HG02970 (cell line): ENCODE data around the gene TSPOAP1.

Source experiments
- ATAC-seq: cut with Tn5 transposase; IDR thresholded peaks from one replicate; pipeline ENCODE4 v1.9.1; 2021; ENCODE audit warnings: mild to moderate bottlenecking, moderate library complexity, moderate number of reproducible peaks; ENCODE audit not compliant: unreplicated experiment, low FRiP score

TSPOAP1 gene

DNA sequence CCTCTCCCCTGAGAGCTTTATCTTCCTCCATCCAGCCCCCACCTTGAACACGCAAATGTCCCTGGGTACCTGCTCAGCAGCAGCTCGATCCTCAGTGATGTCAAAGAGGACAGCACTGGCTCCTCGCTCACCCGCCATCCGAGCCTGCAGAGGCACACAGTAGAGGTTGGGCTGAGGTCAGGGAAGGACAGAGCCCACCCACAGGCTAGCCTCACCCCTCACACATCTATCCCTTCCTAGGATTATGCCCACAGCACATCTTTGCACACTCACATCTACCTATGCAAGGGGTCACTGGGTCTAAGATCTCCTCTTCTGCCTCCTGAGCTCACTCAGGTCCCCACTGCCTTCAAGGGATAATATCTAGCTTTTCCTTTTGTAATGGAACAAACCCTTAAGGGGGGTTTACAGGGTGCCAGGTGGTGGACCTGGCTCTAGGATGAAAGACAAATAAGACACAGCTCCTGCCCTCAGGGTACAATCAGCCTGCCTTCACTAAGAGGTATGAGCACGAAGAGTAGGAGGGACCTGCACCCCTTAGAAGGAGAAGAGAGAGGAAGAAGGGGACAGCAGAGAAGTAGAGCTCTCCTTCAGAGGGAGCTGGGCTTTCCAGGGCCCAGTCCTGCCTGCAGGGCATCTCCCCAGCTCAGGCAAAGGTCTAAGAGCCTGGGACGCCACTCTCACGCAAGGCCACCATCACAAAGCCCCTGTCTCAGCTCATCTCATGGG lies 35.0 kb upstream of the TSPOAP1 start:
- no peak for ATAC-seq

DNA sequence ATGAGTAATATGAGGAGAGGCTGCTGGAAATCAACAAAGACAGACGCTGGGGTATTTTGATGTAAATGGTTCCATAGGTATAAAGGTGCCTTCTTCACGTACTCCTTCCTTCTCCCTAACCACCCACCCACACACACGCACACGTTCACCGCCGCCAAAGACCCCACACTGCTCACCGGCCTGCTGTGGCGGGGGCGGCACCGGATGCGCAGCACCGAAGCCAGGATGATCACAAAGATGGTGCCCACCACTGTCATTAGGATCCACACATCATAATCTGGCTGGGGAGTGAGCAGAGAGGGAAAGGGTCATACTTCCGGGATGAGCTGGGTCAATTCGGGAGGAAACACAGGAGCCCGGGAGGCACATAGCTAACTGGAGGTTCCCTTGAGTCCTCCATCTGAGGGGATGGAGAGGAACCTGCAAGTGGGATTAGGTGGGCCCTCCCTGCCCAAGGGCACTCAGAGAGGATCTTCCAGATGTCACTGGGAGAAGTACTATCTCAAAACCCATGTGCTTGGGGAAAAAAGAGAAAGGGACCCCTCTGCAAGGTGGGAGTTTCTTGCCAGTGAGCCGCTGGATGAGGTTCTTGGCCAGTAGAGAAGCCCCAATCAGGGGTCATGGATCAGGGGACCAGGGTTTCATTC lies 33.9 kb upstream of the TSPOAP1 start:
- ATAC-seq: no peak

DNA sequence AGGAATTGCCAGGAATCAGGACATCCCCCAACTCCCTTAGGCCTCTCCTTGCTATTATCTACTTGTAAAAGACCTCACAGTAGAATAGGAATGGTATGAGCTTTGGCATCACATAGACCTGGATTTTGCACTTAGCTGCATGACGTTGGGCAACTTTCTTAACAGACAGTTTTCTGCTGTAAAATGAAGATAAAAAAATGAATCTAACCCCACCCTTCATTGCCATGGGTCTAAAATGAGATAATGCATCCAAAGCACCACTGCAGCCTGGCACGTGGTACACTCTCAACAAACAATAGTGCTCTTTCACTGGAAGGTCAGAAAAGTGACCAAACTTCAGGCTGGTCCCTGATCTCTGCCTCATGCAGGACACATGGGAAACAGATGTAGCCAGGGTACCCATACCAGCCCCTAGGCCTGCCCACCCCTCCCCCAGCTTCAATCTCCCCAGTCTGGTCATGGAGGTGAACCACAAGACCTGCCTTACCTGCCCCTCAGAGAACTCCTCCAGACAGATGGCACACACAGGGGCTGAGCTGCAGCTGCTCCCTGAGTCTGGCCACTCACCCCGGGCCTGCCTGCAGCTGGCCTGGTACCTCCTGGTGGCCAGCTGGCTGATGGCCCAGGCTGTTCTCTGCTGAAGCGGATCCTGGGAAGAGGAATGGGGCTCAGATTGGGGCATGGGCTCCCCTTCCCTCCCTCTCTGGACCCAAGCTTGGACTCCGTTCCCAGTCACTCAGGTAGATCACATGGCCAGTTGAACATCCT lies 31.9 kb upstream of the TSPOAP1 start:
- ATAC-seq: no peak

DNA sequence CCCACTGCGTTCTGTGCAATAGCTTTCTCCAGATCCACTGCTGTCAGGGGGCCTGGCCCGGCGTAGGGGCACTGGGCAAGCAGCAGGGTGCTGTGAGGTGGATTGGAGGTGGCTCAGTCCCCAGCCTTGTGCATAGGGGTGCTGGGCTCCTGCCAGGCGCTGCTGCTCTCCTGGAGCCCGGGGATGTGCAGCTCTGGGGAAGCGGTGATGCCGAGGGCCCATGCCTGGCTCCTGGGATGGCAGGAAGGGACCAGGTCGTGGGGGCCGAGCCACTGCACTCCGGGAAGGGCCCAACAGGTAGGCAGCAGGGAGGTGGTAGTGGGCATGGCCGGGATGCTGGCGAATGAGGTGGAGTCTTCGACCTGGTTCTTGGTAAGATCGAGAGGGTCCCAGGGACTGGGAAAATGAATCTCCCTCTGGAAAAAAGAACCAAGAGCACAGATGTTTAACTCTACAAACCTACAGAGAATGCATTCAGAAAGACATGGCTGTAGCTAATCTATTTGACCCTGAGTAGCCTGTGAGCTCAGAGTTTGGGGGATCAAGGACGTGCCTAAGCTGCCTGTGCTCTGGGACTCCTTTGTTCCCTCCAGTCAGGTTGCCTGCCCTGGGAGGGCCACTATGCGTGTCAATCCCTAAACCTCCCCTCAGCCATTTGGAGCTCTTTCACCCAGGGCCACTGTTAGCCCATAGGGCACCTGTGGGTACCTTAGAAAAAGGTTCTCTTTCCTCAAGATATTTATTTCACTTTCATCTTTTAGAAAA lies 30.0 kb upstream of the TSPOAP1 start:
- ATAC-seq: no peak

DNA sequence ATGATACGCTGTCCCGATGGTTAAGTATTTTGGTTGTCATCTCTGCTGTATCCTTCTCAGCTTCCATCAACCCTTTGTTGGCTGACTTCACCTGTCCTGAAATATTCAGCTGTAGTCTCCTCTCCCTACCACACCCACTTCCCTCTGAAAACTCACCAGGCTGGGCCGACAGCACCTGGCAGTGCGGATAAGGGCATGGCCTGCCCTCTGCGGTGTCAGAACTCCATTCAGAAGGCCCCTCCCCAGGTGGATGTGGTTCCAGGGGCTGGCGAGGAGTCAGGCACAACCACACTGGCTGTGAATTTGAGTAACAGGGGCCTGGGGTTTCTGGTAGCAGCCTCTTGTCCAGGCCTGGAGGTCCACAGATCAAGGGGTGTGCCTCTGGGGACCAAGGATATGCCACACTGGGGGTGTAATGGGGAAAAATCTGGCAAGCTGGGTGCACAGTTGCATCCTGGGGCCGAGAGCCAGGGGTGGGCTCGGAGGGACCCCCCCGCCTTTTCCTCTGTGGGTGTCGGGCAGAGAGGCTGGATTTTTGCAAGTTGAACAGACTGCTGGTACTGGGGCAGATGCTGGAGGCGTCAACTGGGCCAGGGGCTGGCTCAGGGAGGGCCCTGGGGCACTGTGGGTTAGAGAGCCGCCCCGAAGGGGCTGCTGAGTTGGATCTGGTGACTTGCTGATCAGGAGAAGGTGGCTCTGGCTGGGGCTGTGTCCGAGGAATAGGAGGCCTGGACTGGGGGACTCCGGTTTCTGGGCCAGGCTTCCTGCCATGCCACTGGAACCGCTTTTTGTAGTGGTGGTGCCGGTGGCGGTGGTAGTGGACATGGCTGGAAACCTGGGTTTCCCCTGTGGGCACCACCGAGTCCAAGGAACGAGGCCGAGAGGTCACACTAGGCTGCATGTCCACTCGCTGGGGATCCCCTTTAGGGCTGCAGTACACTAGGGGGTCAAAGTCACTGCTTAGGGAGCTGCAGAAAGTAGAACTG lies 29.0 kb upstream of the TSPOAP1 start:
- no peak for ATAC-seq

DNA sequence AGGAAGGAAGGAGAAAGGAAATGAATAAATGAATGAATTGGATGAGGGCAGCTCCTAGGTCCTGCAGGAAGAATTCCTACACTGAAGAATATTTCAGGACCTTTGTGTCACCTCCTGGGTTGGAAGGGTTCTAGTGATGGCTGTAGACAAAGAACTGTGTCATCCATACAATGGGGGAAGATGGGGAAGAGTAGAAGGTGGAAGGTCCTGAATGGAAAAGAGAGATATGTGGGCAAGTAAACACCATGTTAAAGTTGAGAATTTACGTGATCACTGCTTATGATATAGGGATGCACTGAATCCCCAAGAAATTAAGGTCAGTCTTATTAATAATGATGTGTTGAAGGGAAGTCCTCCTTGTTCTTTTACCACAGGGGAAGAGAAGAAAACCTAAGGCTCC lies 27.6 kb upstream of the TSPOAP1 start:
- ATAC-seq: no peak

DNA sequence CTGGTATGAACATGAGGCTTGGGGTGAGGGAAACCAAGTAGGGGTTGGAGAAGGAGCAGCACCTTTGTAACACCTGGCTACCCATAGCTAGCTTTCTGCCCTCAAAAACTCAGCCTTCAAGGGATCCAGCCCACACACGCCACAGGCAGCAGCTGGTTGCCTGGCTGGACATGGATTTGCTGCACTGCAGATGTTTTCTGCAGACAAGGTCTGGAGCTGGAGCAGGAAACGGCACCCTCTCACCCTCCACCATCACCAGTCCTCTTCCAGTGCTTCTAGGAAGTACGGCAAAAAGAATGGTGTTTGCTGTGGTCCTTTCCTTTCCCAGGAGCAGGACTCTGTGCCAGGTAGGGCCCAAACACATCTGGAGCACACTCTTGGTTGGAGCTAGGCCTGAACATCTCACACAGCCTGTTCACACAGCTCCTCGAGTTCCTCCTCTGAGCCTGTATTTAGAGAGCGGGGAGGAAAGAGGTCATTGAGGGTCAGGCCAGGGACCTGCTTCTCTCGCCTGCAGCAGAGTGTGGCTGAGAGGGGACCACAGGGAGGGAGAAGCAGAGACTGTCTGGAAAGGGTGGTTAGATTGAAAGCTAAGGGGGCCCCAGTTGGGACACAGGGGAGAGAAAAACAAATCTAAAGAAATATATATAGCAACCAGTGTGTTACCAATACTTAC lies 26.1 kb upstream of the TSPOAP1 start:
- no peak for ATAC-seq

DNA sequence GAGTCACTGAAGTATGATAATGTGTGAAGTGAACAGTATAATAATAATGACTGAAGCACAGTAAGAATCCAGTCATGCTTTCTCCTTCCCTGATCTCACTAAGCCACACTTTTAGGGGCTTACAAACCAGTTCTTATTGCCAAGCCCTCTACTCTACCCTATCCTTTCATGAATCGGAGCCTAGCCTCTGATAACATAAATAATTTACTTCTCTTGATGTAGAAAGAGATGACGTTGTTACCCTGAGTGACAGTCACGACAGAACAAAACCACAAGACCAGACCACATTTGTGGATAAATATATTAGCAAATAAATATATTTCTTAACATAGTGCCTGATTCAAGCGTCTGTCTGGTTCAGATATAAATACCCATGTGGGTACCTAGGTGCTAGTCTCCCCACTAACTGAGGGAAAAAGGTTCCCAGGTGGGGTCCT lies 24.8 kb upstream of the TSPOAP1 start:
- no peak for ATAC-seq

DNA sequence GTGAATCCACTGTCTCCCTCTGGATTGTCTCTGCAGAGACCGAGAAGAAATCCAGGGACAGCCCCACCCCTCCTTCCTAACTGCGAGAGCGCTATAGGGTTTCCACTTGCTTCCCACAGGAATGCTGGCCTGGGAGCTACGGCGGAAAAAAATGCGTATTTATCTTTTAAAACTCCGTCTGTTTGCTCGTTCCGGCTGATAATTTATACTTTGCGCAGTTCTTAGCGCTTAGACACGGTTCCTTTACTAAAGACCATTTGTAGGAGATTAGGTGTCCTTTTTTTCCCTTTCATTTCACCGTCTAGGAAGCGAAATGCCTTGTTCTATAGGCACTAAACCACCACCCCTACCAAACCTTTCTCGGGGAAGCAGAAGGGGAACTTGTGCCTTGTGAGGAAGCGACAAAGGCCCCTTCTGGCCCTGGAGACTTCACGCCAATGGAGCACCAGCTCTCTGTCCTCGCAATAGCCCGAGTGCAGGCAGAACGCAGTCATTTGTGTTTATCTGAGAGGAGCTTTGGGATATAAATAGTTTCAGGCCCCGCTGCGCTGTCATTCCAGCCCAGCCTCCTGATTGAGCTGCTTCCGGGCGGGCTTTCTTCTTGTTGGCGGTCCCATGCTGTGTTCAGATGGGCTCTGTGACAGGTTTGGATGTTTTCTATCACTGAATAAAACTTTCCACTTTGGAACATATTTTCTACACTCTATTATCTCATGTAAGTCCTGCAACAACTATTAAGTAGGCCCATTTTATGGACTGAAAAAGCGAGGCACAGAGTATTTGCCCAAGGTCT lies 24.2 kb upstream of the TSPOAP1 start:
- no peak for ATAC-seq

DNA sequence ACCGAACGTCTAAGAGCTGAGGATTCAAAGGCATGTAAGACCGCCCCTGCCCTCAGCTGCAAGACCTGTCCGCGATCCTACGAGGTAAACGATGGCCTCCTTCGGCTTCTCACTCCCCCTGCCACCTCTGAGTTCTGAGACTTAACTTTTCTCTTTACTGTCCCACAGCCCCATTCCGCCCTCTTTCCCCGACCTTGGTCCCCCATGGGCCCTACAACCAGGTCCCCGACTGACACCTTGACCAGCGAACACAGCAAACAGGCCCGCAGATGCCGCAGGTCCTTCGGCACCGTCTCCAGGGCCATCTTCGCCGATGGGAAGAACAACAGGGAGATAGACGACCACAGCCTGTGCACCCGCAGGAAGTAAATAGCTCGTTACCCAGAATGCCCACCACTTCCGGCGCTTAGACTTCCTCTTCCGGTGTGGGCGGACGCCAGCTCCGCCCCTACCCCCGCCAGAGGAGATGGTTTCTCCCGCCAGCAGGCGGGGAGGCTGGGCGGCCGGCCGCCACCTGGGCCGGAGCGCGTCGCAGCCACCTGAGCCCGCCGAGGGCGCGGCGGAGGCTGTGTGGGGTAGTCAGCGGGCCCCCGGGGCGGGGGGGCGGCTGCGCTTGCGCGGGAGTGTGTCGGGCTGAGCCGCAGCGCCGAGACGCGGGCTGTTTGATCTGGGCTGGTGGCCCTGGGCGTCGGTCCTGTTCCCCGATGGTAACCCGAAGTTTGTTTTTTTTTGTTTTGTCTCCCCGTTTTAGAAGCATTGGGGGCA lies 23.4 kb upstream of the TSPOAP1 start, which contains the start of gene SUPT4H1:
SUPT4H1 (minus strand) TSS at position 371 of the 765 bp plus-strand sequence; CDS start at position 305, 66 bp downstream.
- peak; percentile 91 for ATAC-seq

DNA sequence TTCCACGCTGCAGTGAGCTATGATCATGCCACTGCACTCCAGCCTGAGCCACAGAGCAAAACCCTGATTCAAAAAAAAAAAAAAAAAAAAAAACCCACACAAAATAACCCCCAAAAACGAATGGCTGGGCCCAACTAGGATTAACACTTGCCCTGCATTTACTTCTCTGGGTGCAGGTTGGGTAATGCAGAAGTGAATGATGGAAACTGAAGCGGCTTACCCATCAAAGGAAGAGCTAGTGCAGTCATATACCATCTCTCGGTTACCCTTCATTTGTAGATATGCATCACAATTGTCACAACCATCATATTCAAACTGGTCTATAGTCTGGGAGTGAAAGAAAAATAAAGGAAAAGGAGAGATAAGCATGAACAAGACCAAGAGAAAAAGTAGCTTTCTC lies 22.6 kb upstream of the TSPOAP1 start:
- ATAC-seq: no peak

DNA sequence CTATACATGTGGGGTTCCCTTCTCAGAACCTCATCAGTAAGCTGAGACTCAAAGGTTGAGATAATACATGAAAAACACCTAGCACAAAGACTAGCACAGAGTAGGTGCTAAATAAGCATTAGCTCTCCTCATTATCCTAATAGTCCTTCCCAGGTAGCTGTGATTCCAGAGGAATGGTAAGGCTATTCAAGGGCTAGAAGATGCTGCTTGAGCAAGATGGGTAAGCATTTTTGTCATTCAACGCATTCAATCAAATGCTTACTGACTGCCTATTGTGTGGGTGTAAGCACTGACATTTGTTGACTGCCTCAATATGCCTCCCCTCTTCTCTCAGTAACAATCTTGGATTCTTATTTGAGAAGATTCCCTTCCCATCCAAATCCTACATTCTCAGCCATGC lies 19.4 kb upstream of the TSPOAP1 start:
- ATAC-seq: no peak

DNA sequence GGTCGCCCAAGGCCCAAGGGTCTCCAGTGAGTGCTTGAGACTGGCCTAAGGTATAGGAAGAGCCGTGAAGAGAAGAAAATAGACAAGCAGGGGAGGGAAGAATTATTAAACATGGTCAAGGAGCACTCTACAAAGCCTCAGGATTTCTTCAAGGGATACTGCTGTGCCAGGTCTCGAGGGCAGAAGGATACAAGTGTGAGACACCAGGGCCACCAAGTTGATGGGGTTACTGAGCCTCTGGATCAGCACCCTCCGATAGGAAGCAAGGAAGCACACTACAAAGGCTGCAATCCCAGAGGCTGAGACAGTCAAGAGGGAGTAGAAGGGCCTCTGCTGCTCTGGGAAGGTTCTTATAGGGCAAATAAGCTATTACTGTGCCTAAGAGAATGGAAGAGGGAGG lies 16.9 kb upstream of the TSPOAP1 start:
- ATAC-seq: no peak

DNA sequence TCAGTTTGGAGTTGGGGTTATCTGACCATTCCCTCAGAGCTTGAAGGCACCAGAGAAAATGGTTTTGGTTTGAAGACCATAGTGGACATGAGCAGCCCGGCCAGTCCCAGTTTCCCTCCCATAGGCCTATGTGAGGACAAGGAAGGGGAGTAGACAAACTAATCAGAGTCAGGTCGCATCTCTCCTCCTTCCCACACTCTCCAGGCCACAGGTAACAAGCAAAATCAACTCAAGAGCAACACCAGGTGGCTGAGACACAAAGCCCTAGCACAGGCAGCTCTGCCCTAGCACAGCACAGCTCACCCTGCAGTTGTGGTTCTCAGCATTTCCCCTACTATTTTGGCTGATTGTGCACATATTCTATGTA lies 16.2 kb upstream of the TSPOAP1 start:
- ATAC-seq: peak; percentile 34

DNA sequence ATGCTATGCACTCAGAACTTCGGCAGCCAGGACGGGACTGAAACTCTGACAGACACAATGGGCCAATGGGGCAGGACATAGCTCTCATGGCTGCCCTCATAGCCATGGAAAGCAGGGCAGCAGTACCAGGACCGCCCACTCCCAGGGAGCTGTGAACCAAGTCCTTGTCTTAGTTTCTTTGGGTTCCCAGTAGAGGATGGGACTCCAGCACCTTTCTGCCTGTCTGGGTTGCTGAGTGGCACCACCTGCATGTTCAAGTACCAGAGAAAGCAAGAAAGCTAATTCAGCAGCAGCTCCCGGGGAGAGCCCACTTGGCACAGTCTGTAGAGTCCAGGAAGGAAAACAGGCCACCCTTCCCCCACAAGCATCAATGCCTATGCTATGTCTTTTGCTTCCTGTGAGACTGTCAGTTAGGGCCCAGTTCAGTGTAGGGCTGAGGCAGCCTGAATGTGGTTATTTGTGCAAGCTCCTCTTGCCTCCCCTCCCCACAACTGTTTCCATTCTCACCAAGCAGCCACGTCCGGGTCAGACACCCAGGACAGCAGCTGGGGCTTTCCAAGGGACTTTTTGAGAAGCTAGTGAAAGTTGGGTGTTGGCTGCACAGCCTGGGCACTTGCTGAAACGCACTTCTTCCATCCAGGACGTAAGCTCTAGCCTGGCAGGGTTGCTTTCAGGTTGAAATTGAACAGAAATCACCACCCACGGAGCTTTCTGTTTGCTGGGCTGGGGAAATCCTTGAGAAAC lies 15.6 kb upstream of the TSPOAP1 start:
- peak; percentile 75 for ATAC-seq

DNA sequence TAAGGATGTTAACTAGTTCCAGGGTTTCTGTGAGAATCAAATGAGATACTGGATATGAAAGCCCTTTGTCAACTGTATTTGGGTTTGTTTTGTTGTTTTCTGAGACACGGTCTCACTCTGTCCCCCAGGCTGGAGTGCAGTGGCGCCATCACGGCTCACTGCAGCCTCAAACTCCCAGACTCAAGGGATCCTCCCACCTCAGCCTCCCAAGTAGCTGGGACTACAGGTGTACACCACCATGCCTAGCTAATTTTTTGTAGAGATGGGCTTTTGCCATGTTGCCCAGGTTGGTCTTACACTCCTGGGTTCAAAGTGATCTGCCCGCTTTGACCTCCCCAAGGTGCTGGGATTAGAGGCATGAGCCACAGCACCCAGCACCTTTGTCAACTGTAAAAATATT lies 14.5 kb upstream of the TSPOAP1 start:
- no peak for ATAC-seq
